Measurements from ENCODE around the gene CHRM1.

Gene CHRM1

DNA sequence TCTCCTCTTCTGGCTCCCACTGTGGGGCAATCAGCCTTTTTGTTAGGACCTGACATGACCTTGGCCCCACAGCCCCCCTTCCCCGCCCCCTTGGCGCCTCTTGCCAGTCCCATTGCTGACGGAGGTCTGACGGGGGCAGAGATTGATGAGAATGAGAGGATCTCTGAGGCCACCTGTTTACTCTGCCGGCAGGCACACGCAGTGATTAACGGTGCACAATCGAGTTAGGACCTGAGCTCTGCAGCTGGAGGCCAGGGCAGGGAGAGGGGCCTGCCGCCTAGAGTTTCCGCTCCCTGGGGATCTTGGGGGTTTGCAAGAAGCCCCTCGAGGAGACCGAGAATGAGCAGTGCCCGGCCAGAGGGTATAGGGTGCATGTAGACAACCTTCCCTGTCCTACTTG lies 6.8 kb upstream of the CHRM1 start:
- DNase-seq: peak; percentile 80
- H3K9me3 ChIP-seq: no peaks in the 10 kb centered on the region
- H3K4me1 ChIP-seq: peaks cover 29% of the 10 kb centered on the region
- no peak overlapping the region for H3K4me3 ChIP-seq (ENCODE audit: low read depth, low read length)
- no peaks in the 10 kb centered on the region for H3K27me3 ChIP-seq
- H3K36me3 ChIP-seq: no peaks in the 10 kb centered on the region
- TF ChIP-seq, protein P1, sequence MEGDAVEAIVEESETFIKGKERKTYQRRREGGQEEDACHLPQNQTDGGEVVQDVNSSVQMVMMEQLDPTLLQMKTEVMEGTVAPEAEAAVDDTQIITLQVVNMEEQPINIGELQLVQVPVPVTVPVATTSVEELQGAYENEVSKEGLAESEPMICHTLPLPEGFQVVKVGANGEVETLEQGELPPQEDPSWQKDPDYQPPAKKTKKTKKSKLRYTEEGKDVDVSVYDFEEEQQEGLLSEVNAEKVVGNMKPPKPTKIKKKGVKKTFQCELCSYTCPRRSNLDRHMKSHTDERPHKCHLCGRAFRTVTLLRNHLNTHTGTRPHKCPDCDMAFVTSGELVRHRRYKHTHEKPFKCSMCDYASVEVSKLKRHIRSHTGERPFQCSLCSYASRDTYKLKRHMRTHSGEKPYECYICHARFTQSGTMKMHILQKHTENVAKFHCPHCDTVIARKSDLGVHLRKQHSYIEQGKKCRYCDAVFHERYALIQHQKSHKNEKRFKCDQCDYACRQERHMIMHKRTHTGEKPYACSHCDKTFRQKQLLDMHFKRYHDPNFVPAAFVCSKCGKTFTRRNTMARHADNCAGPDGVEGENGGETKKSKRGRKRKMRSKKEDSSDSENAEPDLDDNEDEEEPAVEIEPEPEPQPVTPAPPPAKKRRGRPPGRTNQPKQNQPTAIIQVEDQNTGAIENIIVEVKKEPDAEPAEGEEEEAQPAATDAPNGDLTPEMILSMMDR (IDR thresholded peaks at IDR 0.05; ENCODE audit: low read depth, low read length): no peak

DNA sequence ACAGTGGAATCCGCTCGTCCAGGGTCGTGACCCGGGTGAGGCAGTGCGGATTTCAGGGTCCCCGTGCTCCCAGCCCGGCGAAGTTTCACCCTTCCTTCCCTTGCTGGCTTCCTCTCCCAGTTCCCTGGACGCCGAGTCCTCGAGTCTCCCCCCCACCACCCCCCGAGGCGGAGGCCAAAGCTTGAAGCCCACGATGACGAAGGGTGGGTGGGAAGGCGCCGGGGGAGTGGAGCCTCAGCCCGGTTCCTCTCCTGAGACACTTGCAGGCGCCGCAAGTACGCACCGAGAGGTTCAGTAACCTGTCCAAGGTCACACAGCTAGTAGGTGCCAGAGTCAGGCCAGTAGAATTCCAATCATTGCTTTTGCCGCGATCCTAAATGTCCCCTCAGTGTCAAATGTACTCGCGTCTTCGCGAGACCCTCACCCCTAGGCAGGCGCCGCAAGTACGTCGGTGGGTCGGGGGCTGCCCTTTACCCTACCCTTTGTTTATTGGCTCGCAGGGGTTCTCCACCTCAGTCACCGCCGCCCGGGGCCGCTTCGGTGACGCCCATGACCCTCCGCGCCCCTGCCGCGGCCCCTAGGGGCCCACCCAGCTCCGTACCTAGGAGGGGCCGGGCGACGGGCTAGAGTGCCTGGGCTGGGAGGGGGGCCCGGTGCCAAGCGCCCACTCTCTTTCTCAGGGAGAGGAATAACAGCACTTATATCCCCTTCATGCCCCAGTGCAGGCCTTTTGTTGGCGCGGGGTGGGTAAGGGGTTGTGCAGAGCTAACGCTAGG lies 5.7 kb upstream of the CHRM1 start:
- no peaks in the 10 kb centered on the region for H3K27me3 ChIP-seq
- DNase-seq: no peak
- TF ChIP-seq, protein P1 (IDR thresholded peaks at IDR 0.05; ENCODE audit: low read depth, low read length): no peak
- no peaks in the 10 kb centered on the region for H3K36me3 ChIP-seq
- no peaks in the 10 kb centered on the region for H3K9me3 ChIP-seq
- no peak overlapping the region for H3K4me3 ChIP-seq (ENCODE audit: low read depth, low read length)
- peaks cover 33% of the 10 kb centered on the region for H3K4me1 ChIP-seq

DNA sequence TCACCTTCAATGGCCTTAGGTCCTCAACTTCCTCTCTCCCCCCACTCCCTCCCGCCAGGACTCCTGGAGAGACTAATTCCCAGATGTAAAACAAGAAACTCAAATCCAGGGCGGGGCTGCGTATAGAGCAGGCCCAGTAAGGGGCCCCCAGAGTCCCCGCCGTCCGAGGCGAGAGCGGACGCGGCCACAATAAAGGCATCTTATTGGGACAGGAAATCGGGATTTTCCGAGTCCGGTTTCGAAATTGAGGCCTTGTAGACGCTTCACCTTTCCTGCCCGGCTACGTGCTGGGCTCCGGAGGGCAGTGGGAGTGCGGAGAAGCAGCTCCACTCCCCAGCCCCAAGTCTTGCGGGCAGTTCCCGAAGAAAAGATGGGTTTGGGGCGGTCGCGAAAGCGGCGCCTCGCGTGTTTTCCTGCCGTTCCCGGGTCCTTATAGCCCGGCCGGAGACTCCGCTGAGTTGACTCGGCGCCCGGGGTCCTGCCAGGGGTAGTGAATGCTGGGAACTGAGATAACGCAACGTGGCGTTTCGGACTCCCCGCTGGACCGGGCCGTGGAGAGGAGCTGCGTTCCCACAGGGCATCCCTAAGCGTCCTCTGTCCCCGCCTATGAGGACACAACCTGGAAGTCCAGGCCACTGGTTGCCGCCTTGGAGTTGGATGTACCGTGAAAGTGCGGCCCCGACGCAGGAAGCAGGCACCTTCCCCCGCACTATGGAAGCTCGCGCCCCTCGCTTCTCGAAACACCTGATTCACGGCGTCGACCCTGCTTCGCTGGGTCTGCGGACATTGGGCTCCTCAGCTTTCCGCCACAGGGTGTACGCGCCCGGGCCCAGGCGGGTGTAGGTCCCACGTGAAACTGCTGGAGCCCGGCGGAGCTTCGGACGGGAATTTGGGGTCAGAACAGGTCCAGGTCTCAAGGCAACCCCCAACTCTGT lies 4.8 kb upstream of the CHRM1 start:
- no peak for DNase-seq
- H3K4me3 ChIP-seq (ENCODE audit: low read depth, low read length): no peak overlapping the region
- TF ChIP-seq, protein P1 (IDR thresholded peaks at IDR 0.05; ENCODE audit: low read depth, low read length): no peak
- H3K36me3 ChIP-seq: no peaks in the 10 kb centered on the region
- H3K27me3 ChIP-seq: no peaks in the 10 kb centered on the region
- H3K4me1 ChIP-seq: peaks cover 30% of the 10 kb centered on the region
- no peaks in the 10 kb centered on the region for H3K9me3 ChIP-seq

DNA sequence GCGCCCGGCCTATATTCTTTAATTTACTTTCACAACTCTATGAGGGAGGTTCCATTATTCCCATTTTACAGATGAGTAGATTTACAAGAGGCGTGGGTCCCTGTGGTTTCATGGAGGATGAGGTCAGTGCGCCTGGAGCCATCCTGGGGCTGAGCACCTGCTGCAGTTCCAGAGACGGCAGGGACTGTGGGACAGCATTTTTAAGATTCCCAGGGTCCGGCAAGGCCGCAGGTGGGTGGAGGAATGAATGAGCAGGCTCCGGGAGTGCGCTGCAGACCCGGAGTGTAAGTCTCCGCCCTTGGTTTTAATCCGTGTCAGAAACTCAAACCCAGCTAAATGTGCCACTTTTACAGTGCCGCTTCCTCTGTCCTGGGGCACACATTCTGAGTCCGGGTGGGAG lies 4.1 kb upstream of the CHRM1 start:
- TF ChIP-seq, protein P1 (IDR thresholded peaks at IDR 0.05; ENCODE audit: low read depth, low read length): no peak
- H3K27me3 ChIP-seq: no peaks in the 10 kb centered on the region
- no peak for DNase-seq

DNA sequence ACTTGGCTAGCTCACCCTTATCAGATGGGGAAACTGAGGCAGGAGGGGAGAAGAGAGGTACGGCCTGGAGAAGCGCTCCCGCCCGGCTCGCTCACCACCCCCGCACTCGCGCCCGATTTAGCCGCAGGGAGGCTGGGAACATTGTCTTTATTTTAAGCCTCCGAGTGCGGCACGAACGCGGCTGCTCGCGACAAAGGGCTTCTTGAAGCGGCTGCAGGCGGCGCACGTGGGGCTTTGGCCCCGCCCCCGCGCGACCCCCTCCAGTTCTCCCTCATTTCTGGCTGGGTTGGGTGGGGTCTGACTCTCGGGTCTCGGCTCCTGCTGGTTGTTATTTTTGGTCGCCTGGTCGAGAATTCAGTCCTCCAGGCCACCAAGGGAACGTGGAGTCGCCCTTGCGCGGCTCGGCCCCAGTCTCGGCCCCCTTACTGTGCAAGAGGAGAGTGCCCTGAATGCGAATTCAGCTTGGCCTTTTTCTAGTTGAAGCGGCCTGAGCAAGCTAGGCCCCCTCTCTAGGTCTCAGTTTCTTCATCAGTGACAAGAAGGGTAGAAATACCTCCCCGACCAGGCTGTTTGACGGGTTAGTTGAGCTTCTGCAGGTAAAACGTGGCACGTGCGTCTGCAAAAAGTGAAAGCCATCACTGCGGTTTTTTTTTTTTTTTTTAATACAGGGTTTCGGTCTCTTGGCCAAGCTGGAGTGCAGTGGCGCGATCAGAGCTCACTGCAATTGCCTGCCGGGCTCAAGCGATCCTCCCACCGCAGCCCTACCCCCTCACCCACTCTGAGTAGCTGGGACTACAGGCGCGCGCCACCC lies 2.6 kb upstream of the CHRM1 start:
- DNase-seq: no peak
- Histone ChIP-seq H3K4me1 (peaks cover 24% of the 10 kb centered on the region), H3K4me3 (ENCODE audit: low read depth, low read length) (no peak overlapping the region), H3K9me3 (no peaks in the 10 kb centered on the region), H3K36me3 (no peaks in the 10 kb centered on the region), H3K27me3 (no peaks in the 10 kb centered on the region)
- TF ChIP-seq, protein P1 (IDR thresholded peaks at IDR 0.05; ENCODE audit: low read depth, low read length): no peak

More for the DNA sequence above, 4.1 kb upstream of the CHRM1 start:
- H3K4me1 ChIP-seq: peaks cover 30% of the 10 kb centered on the region
- H3K4me3 ChIP-seq (ENCODE audit: low read depth, low read length): no peak overlapping the region
- no peaks in the 10 kb centered on the region for H3K36me3 ChIP-seq
- no peaks in the 10 kb centered on the region for H3K9me3 ChIP-seq

All from BE2C (cell line).